Bronchial epithelial cell (primary cell): ENCODE results near the gene SGTA. TPM values are rescaled to one million over a fixed set of nuclear protein-coding genes. Genes with fewer than 3 reads are reported as not detected.

ENCODE experiments used
- DNase-seq: peaks from one replicate; pipeline ENCODE4 v3.0.0-alpha.2; 2010; ENCODE audit warnings: low read depth
- FAIRE-seq: peaks from 2 replicates; lab custom pipeline; 2011; peaks lifted over from hg19 to GRCh38; lab: Jason Lieb, UNC
- H3K27me3 ChIP-seq: 2 replicates; pipeline ENCODE4 v1.5.1; 2011; ENCODE audit warnings: low read length; ENCODE audit not compliant: control insufficient read depth, insufficient read depth
- H3K36me3 ChIP-seq: 2 replicates; pipeline ENCODE4 v1.5.1; 2011; ENCODE audit warnings: low read length; ENCODE audit not compliant: control insufficient read depth, insufficient read depth
- H3K4me3 ChIP-seq: 2 replicates; pipeline ENCODE4 v1.5.1; 2011; ENCODE audit warnings: mild to moderate bottlenecking, low read depth, low read length, control low read depth
- total RNA-seq: library from RNA; depleted of rRNA; stranded (reverse); fragments of >200 nt; gene quantifications from 2 replicates; pipeline ENCODE4 v1.2.1, GENCODE V29; 2014
- TF ChIP-seq, protein P1 (sequence below): IDR thresholded peaks from 2 replicates; pipeline ENCODE4 v1.5.1; 2011; ENCODE audit warnings: mild to moderate bottlenecking, moderate library complexity, low read length, control low read depth, inconsistent platforms; ENCODE audit not compliant: insufficient read depth, severe bottlenecking

The SGTA gene
- total RNA-seq, 1 donor from 2014 or later = 19.7 TPM

DNA sequence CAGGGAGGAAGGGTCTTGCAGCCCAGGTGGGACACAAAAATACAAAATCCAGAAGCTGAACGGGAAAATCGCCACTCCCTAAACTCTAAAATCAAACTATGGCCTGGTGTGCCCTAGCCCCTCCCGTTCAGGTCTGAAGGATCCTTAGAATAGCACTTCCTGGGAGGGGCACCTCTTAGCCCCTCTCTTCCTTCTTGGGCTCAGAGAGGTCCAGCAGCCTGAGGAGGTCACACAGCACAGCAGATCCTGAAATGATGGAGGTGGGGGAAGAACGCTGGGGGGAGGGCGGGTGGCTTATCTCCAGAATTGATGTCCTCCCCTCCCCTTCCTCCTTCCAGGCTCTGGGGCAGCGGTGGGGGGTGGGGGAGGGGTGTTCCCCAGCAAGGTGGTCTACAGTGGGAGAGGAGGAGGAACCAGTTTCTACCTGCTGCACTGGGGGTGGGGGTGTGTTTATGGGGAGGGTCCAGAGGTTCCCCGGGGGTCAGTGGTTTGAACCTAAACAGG is 63.8 kb downstream of the SGTA start:
- H3K36me3 ChIP-seq = no peaks in the 10 kb centered on the region
- no peak for DNase-seq
- H3K27me3 ChIP-seq = peaks cover 16% of the 10 kb centered on the region
- no peak overlapping the region for H3K4me3 ChIP-seq
- FAIRE-seq = no peak
- TF ChIP-seq, protein P1, sequence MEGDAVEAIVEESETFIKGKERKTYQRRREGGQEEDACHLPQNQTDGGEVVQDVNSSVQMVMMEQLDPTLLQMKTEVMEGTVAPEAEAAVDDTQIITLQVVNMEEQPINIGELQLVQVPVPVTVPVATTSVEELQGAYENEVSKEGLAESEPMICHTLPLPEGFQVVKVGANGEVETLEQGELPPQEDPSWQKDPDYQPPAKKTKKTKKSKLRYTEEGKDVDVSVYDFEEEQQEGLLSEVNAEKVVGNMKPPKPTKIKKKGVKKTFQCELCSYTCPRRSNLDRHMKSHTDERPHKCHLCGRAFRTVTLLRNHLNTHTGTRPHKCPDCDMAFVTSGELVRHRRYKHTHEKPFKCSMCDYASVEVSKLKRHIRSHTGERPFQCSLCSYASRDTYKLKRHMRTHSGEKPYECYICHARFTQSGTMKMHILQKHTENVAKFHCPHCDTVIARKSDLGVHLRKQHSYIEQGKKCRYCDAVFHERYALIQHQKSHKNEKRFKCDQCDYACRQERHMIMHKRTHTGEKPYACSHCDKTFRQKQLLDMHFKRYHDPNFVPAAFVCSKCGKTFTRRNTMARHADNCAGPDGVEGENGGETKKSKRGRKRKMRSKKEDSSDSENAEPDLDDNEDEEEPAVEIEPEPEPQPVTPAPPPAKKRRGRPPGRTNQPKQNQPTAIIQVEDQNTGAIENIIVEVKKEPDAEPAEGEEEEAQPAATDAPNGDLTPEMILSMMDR = no peak

DNA sequence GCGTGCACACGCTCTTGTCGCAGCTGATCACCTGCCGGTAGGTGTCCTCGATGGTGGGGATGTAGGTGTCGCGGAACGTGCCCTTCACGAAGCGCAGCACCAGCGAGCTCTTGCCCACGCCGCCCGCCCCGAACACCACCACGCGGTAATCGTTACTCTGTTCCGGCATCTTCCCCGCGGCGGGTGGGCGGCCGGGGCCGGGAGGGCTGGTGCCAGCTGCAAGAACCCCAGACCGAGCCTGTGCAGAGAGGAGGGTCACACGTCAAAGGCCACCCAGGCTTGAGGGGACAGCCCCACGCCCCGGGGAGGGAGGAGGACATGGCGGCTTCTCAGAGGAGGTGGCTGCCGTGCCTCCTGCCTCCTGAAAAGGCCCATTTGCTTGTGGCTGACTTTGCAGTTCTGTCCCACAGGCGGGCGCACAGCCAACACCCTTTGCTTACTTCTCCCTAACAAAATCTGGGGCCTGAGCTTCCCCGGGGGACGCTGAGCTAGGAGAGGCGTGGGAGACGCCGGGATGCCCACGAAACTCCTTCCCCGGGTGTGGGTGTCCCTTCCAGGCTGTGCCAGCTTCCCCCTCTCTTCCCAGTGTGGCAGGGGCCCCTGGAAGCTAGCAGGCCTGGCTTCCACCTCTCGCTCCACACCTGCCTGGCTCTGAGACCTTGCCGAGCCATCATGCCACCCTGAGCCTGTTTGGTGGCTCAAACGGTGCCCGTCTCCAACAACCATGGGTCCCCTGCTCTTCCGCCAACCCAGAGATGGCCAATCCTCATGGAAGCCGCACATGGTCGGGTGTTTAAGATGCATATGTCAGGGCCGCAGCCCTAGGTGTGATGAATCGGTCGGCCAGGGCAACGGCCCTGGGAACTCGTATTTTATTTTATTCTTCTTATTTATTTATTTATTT is 65.2 kb downstream of the SGTA start:
- TF ChIP-seq, protein P1 = no peak
- peaks cover 16% of the 10 kb centered on the region for H3K27me3 ChIP-seq
- FAIRE-seq = no peak

GRCh38 chr19:2716722-2717637 is 66.1 kb downstream of the SGTA start:
- no peak overlapping the region for H3K4me3 ChIP-seq
- FAIRE-seq = no peak
- no peaks in the 10 kb centered on the region for H3K36me3 ChIP-seq
- DNase-seq = no peak
- TF ChIP-seq, protein P1 = no peak
- H3K27me3 ChIP-seq = peaks cover 10% of the 10 kb centered on the region

More for the DNA sequence above, 65.2 kb downstream of the SGTA start:
- Histone ChIP-seq H3K36me3 (no peaks in the 10 kb centered on the region), H3K4me3 (no peak overlapping the region)
- no peak for DNase-seq

DNA sequence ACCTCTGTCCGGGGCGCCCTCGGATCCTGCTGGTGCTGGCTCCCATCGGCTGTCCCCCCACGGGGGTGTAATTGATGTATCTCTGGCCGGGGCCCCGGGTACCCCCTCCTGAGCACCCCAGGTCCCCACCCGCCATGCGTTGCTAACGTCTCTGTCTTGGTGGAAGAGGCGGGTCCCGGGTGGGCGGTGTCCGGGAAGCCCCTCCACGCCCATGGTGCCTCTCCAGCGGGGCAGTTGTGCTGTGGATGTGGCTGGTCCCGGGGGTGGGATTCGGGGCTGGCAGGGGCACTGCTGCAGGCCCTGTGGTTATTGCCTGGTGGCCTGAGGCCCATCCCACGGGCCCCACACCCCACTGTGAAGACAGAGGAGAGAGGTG is 66.8 kb downstream of the SGTA start:
- DNase-seq = no peak
- H3K36me3 ChIP-seq = no peaks in the 10 kb centered on the region
- no peak for FAIRE-seq
- H3K4me3 ChIP-seq = no peak overlapping the region
- H3K27me3 ChIP-seq = peaks cover 7% of the 10 kb centered on the region
- TF ChIP-seq, protein P1 = no peak

DNA sequence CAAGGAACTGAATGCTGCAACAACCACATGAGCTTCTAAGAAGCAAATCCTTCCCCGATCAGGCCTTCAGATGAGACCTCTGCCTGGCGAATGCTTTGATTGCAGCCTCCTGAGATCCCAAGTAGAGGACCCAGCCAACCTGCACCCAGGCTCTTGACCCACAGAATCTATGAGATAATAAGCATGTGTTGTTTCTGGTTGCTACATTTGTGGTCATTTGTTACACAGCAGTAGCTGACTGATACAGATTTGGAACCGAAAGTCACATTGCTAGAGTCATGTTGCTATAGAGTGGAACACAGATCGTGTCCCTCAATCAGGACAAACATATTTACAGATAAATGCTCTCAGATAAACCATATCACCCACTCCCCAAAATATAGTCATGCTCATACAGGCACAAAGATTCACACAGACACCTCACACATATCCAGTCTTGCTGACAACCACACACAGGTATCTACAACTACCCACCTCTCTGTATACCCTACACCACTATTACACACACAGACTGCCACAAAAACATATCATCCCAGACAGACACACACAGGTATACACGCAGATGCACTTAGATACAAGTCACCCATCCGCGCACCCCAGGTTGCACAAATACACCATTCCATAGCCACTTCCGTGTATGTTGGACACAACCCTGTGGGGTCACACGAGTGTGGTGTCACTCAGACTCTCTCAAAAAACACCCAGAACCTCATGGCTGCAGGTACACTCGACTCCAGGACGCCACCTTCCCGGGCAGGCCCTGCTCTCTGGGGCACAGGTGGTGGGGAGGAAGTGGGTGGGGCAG is 67.4 kb downstream of the SGTA start:
- FAIRE-seq (no peak), DNase-seq (no peak)
- TF ChIP-seq, protein P1 = no peak
- Histone ChIP-seq H3K36me3 (no peaks in the 10 kb centered on the region), H3K4me3 (no peak overlapping the region), H3K27me3 (peaks cover 7% of the 10 kb centered on the region)
